Activated CD4-positive, alpha-beta T cell treated with anti-CD3 and anti-CD28 coated beads for 36 hours (primary cell): ENCODE measurements around the gene CACNB3. TPM values are rescaled to one million over a fixed set of nuclear protein-coding genes. Genes with fewer than 3 reads are reported as not detected.
"Not testable (repeated sequence)": the region's sequence is repeated elsewhere in the genome, so short reads cannot be mapped to it uniquely, and the experiment has no call there.

ENCODE experiments used
- ATAC-seq: fragments of 200-7000 bp; cut with Tn5 transposase; one replicate; pipeline ENCODE4 v1.10.0; 2021; ENCODE audit warnings: mild to moderate bottlenecking, moderate library complexity
- CTCF ChIA-PET: fragments of 350-600 bp; sonication (Branson Sonifier 250); formaldehyde crosslinking; loops from one replicate; lab custom pipeline; 2021; ENCODE audit warnings: antibody characterized with exemption; lab: Charles Lee
- POLR2A ChIA-PET: fragments of 350-600 bp; sonication (Branson Sonifier 250); formaldehyde crosslinking; loops from one replicate; lab custom pipeline; 2021; ENCODE audit warnings: antibody characterized with exemption, inconsistent platforms; lab: Charles Lee
- DNase-seq: peaks from one replicate; pipeline ENCODE4 v3.0.0-alpha.2; 2020
- H3K27ac Mint-ChIP-seq: one replicate; pipeline ENCODE4 v1.8.0; 2021; ENCODE audit warnings: mixed read lengths
- H3K27me3 Mint-ChIP-seq: one replicate; pipeline ENCODE4 v1.8.0; 2021; ENCODE audit warnings: mixed read lengths
- H3K36me3 Mint-ChIP-seq: one replicate; pipeline ENCODE4 v1.8.0; 2021; ENCODE audit warnings: low read depth, mixed read lengths
- H3K4me1 Mint-ChIP-seq: one replicate; pipeline ENCODE4 v1.8.0; 2021; ENCODE audit warnings: mixed read lengths
- H3K4me3 Mint-ChIP-seq: one replicate; pipeline ENCODE4 v1.8.0; 2021; ENCODE audit warnings: mild to moderate bottlenecking, moderate library complexity, mixed read lengths
- H3K9me3 Mint-ChIP-seq: one replicate; pipeline ENCODE4 v1.8.0; 2021; ENCODE audit warnings: low read depth, mixed read lengths
- intact Hi-C, 2 experiments: fragments of 100-400 bp; cut with DNase I in 1 of 2; cut with micrococcal nuclease in 1 of 2; formaldehyde crosslinking; loops; one replicate each; pipeline versions ENCODE4 v1.14.2 to v1.15.1; 2022 to 2024; cut with DNase I, micrococcal nuclease
- microRNA-seq: library from miRNA; unstranded; fragments of <30 nt; microRNA quantifications from one replicate; pipeline ENCODE4 v1.2.0, GENCODE V29; 2021; ENCODE audit warnings: borderline replicate concordance
- total RNA-seq, 2 experiments: library from RNA; stranded (reverse); gene quantifications; one replicate each; pipeline ENCODE4 v1.2.3, GENCODE V29; 2021

Gene CACNB3
- total RNA-seq, 2 experiments from 2014 or later = 11.5 to 16.1 TPM

- intact Hi-C loops = no loop called here
- ATAC-seq = no peak
- ChIA-PET CTCF (interaction anchor here (0.7 to 2.0 kb wide), 5 partner anchors 13 to 38 kb away, joined by 3 to 17 read pairs (median 4); a partner anchor contains a TSS), POLR2A (interaction anchor here (1.2 kb wide), 1 partner anchor 20 kb away, joined by 3 read pairs; no protein-coding TSS in a partner anchor)
- no peak overlapping the region for H3K4me3 Mint-ChIP-seq
- no peaks in the 10 kb centered on the region for H3K4me1 Mint-ChIP-seq
- no peak overlapping the region for H3K27ac Mint-ChIP-seq
- H3K36me3 Mint-ChIP-seq = no peaks in the 10 kb centered on the region
- H3K9me3 Mint-ChIP-seq = no peaks in the 10 kb centered on the region
- DNase-seq = no peak
- H3K27me3 Mint-ChIP-seq = no peaks in the 10 kb centered on the region
Observed at GRCh38 chr12:48873096-48873495, 54.8 kb downstream of the CACNB3 start.

GRCh38 chr12:48873534-48873933, 55.2 kb downstream of the CACNB3 start:
- intact Hi-C loops, ATAC-seq, H3K36me3 Mint-ChIP-seq, H3K4me1 Mint-ChIP-seq, H3K9me3 Mint-ChIP-seq, H3K27ac Mint-ChIP-seq, DNase-seq, H3K4me3 Mint-ChIP-seq, H3K27me3 Mint-ChIP-seq: not testable (repeated sequence)
- ChIA-PET POLR2A (interaction anchor here (1.2 kb wide), 1 partner anchor 21 kb away, joined by 3 read pairs; no protein-coding TSS in a partner anchor), CTCF (interaction anchor here (0.9 to 2.0 kb wide), 4 partner anchors 14 to 30 kb away, joined by 4 to 17 read pairs (median 5); a partner anchor contains a TSS)

- Mint-ChIP-seq H3K27me3 (peaks cover 12% of the 10 kb centered on the region), H3K4me1 (no peaks in the 10 kb centered on the region), H3K36me3 (no peaks in the 10 kb centered on the region), H3K27ac (no peak overlapping the region), H3K9me3 (no peaks in the 10 kb centered on the region), H3K4me3 (no peak overlapping the region)
- intact Hi-C loops = no loop called here
- POLR2A ChIA-PET = no interaction called here
- ATAC-seq (no peak), DNase-seq (no peak)
- CTCF ChIA-PET = interaction anchor here (1.1 kb wide), 1 partner anchor 25 kb away, joined by 3 read pairs; no protein-coding TSS in a partner anchor
Observed at GRCh38 chr12:48875944-48876515, 57.7 kb downstream of the CACNB3 start.

Small RNA genes within 50 kb of the gene (microRNA-seq; reads per million reads assigned to microRNA genes)
- gene MIR4701 = not detected

Other genes starting within 250 kb of the CACNB3 start
- not detected for gene LALBA, start 248.4 kb upstream of the CACNB3 start, total RNA-seq
- gene KANSL2, start 136.3 kb upstream of the CACNB3 start, total RNA-seq = 10 to 100 TPM; 44.0 to 59.8 TPM
- gene CCNT1, start 101.8 kb upstream of the CACNB3 start, total RNA-seq = 10 to 100 TPM; 82.2 to 85.1 TPM
- gene ADCY6, start 29.4 kb upstream of the CACNB3 start, total RNA-seq = under 1 TPM; 0.05 to 0.09 TPM
- 100 to 1,000 TPM; 115 to 120 TPM for gene DDX23, start 33.7 kb downstream of the CACNB3 start, total RNA-seq
- gene RND1, start 47.4 kb downstream of the CACNB3 start, total RNA-seq = 1 to 10 TPM; 2.2 to 3.3 TPM
- 10 to 100 TPM; 56.8 to 63.8 TPM for gene FKBP11, start 107.0 kb downstream of the CACNB3 start, total RNA-seq
- 10 to 100 TPM; 84.7 to 96.1 TPM for gene ARF3, start 139.0 kb downstream of the CACNB3 start, total RNA-seq
- under 1 TPM; 0.16 to 0.18 TPM for gene WNT10B, start 153.2 kb downstream of the CACNB3 start, total RNA-seq
- gene WNT1, start 159.8 kb downstream of the CACNB3 start, total RNA-seq = not detected
- under 1 TPM; 0.48 to 0.61 TPM for gene DDN, start 180.9 kb downstream of the CACNB3 start, total RNA-seq
- gene PRKAG1, start 200.3 kb downstream of the CACNB3 start, total RNA-seq = 10 to 100 TPM; 54.5 to 62.6 TPM
- 10 to 100 TPM; 48.3 to 58.2 TPM for gene KMT2D, start 242.3 kb downstream of the CACNB3 start, total RNA-seq